ENCODE results near the gene CBY1. TPM values are rescaled to one million over a fixed set of nuclear protein-coding genes. Genes with fewer than 3 reads are reported as not detected.

The CBY1 gene
- total and polyA plus RNA-seq, 10 of the 15 experiments (the other 5 are each of a cell fraction or from before 2014, with no cell fraction given): 7.3 to 18.6 (median 11.9) TPM

DNA sequence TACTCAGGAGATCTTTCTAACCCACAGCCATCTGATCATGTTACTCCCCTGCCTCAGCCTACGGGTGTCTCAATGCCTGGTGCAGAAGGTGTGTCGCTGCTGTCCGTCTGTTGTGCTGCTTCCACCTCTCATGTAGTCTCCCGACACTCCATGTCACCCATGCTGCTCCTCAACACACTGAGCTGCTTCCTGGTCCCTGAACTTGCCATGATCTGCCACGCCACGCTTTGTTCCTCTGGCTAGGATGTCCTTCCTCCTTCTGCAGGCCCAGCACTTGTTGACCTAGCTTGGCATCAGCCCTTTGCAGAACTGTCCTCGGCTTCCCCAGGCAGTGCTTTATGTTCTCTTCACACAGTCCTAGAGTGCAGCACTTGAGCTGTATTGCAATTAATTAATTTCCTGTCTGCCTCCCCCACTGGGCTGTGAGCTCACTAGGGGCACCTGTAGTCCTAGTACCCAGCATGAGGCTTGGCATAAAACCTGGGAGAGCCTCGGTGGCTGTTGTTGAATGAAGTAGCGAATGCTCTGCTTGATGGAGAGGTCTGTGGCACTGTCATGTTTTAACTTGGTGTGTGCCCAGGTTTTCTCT lies 58.8 kb downstream of the CBY1 start (continued):
- TF ChIP-seq ZNF687 (IDR thresholded peaks at IDR 0.05): no peak

DNA sequence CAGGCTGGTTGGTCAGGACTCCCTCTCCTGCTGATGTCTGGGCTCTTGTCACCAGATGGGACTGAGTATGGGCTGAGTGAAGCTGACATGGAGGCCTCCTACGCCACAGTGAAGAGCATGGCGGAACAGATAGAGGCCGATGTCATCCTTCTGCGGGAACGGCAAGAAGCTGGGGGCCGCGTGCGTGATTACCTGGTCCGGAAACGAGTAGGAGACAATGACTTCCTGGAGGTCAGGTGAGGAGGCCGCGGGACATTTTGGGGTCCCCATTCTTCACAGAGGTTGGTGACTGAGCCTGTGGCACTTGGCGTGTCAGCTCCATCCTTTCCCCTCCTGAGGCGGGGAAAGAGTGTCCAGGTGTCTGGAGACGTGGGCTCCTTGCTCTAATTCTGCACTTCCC lies 59.4 kb downstream of the CBY1 start:
- Histone ChIP-seq H3K36me3 (ENCODE audit: control insufficient read depth in 2 of 2, insufficient read depth in 2 of 2, low read length in 1 of 2) (peaks cover 26 to 36% of the 10 kb centered on the region in 2 experiments), H3K4me1 (ENCODE audit: control insufficient read depth, insufficient read depth, low read length) (no peaks in the 10 kb centered on the region; the same call in 1 of the 2 replicates), H3K9ac (ENCODE audit: control insufficient read depth, insufficient read depth, low read length) (no peak overlapping the region), H3K27me3 (replicated peaks in 1 of 2; ENCODE audit: control insufficient read depth in 2 of 2, insufficient read depth in 2 of 2, low read length in 1 of 2) (no peaks in the 10 kb centered on the region), H3K27ac (ENCODE audit: control insufficient read depth, insufficient read depth) (no peak overlapping the region), H4K20me1 (ENCODE audit: control insufficient read depth, insufficient read depth) (peaks cover 12% of the 10 kb centered on the region), H3K4me2 (ENCODE audit: control insufficient read depth, insufficient read depth) (no peak overlapping the region), H3K79me2 (ENCODE audit: control insufficient read depth, insufficient read depth, low read length) (peaks cover 39% of the 10 kb centered on the region), H3K9me3 (replicated peaks; ENCODE audit: control insufficient read depth, insufficient read depth, low read length) (no peaks in the 10 kb centered on the region), H2AFZ (ENCODE audit: control insufficient read depth, low read depth, low read length) (no peak overlapping the region), H3K4me3 (no peak overlapping the region)
- RAD21 ChIA-PET (ENCODE audit: unreplicated experiment): no interaction called here
- no peak for FAIRE-seq
- SMC1A ChIA-PET (ENCODE audit: uncharacterized antibody, unreplicated experiment): interaction anchor here (1.1 kb wide), 1 partner anchor 9 kb away, joined by 4 read pairs; no protein-coding TSS in a partner anchor
- in situ Hi-C loops (cut with MboI): no loop called here
- intact Hi-C loops (cut with micrococcal nuclease; ENCODE audit: unreplicated experiment): no loop called here
- ATAC-seq: no peak
- TF ChIP-seq, protein P1, sequence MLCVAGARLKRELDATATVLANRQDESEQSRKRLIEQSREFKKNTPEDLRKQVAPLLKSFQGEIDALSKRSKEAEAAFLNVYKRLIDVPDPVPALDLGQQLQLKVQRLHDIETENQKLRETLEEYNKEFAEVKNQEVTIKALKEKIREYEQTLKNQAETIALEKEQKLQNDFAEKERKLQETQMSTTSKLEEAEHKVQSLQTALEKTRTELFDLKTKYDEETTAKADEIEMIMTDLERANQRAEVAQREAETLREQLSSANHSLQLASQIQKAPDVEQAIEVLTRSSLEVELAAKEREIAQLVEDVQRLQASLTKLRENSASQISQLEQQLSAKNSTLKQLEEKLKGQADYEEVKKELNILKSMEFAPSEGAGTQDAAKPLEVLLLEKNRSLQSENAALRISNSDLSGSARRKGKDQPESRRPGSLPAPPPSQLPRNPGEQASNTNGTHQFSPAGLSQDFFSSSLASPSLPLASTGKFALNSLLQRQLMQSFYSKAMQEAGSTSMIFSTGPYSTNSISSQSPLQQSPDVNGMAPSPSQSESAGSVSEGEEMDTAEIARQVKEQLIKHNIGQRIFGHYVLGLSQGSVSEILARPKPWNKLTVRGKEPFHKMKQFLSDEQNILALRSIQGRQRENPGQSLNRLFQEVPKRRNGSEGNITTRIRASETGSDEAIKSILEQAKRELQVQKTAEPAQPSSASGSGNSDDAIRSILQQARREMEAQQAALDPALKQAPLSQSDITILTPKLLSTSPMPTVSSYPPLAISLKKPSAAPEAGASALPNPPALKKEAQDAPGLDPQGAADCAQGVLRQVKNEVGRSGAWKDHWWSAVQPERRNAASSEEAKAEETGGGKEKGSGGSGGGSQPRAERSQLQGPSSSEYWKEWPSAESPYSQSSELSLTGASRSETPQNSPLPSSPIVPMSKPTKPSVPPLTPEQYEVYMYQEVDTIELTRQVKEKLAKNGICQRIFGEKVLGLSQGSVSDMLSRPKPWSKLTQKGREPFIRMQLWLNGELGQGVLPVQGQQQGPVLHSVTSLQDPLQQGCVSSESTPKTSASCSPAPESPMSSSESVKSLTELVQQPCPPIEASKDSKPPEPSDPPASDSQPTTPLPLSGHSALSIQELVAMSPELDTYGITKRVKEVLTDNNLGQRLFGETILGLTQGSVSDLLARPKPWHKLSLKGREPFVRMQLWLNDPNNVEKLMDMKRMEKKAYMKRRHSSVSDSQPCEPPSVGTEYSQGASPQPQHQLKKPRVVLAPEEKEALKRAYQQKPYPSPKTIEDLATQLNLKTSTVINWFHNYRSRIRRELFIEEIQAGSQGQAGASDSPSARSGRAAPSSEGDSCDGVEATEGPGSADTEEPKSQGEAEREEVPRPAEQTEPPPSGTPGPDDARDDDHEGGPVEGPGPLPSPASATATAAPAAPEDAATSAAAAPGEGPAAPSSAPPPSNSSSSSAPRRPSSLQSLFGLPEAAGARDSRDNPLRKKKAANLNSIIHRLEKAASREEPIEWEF (IDR thresholded peaks at IDR 0.05; ENCODE audit: insufficient replicate concordance, low read depth, low read length): no peak
- TF ChIP-seq HDAC6 (IDR thresholded peaks at IDR 0.05; ENCODE audit: unreplicated experiment): no peak
- no peak for TF ChIP-seq FOS (IDR thresholded peaks at IDR 0.05; ENCODE audit: borderline replicate concordance, extremely low read depth, insufficient read length)
- CTCF ChIA-PET: interaction anchor here (2.6 kb wide), 1 partner anchor 9 kb away, joined by 7 read pairs; no protein-coding TSS in a partner anchor
- POLR2A ChIA-PET: interaction anchor here (0.5 kb wide), 1 partner anchor 12 kb away, joined by 3 read pairs; no protein-coding TSS in a partner anchor
- DNase-seq (ENCODE audit: low read depth, low spot score): no peak
- BruUV-seq (replicated peaks): no TSS peak
- 96% methylated on average over 15 of the region's 15 CpGs for WGBS (ENCODE audit: insufficient coverage, insufficient replicate concordance, low lambda C conversion rate, missing lambda C conversion rate)
